Keratinocyte (primary cell): ENCODE measurements around the gene FAM219A.

ENCODE experiments used
- EZH2 ChIP-seq: IDR thresholded peaks from one replicate; pipeline ENCODE4 v1.6.1; 2012; ENCODE audit warnings: inconsistent platforms, mild to moderate bottlenecking, low read length, moderate library complexity
- TF ChIP-seq, protein P1 (sequence below), 3 experiments: IDR thresholded peaks in 1 of 3; conservative IDR thresholded peaks in 1 of 3; optimal IDR thresholded peaks in 1 of 3; 2 replicates in 2 of 3; 3 replicates in 1 of 3; pipeline versions ENCODE3 to v1.5.1; 2011; ENCODE audit warnings: low read length in 3 of 3, mild to moderate bottlenecking in 3 of 3, moderate library complexity in 2 of 3, control low read depth in 1 of 3, inconsistent platforms in 1 of 3; ENCODE audit not compliant: insufficient read depth in 2 of 3; ENCODE audit errors: extremely low read depth in 1 of 3

DNA sequence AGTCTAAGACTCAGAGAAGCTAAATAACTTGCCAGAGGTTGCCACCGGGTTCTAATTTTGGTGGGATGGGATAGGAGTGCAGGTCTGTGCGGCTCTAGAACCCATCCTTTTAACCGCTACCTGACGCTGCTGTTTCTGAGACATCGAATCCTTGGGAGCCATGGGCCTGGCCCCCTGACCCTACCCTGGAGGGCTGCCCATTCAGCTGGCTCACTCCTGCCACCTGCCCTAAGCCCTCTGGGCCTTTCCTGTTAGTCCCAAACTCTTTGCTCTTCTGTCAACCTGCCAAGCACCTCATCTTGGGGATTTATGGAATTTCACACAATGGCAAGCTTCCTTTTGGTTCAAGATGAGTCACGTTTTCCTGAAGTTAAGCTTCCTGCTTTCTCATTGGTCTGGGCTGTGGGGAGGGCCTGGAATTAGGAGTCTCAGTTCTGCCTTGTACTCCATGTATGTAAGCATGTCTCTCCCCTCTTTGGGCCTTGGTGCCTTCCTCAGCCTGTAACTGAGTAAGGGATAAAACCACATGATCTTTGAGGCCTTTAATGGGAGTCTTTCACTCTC, 37.9 kb upstream of the FAM219A start:
- TF ChIP-seq, protein P1, sequence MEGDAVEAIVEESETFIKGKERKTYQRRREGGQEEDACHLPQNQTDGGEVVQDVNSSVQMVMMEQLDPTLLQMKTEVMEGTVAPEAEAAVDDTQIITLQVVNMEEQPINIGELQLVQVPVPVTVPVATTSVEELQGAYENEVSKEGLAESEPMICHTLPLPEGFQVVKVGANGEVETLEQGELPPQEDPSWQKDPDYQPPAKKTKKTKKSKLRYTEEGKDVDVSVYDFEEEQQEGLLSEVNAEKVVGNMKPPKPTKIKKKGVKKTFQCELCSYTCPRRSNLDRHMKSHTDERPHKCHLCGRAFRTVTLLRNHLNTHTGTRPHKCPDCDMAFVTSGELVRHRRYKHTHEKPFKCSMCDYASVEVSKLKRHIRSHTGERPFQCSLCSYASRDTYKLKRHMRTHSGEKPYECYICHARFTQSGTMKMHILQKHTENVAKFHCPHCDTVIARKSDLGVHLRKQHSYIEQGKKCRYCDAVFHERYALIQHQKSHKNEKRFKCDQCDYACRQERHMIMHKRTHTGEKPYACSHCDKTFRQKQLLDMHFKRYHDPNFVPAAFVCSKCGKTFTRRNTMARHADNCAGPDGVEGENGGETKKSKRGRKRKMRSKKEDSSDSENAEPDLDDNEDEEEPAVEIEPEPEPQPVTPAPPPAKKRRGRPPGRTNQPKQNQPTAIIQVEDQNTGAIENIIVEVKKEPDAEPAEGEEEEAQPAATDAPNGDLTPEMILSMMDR (optimal IDR thresholded peaks at IDR 0.05 in 1 of 3, IDR thresholded peaks at IDR 0.05 in 1 of 3, conservative IDR thresholded peaks at IDR 0.05 in 1 of 3; ENCODE audit: extremely low read depth in 1 of 3, insufficient read depth in 2 of 3, low read length in 3 of 3), result no peak
- TF ChIP-seq EZH2, result no peak
